Adrenal gland (tissue), 5 donors: ENCODE data around the gene GPS1.

Experiments used
- CTCF ChIP-seq, 6 experiments: fragments of 450-650 bp in 4 of 6; fragments of 200-600 bp in 2 of 6; sonication (generic) in 1 of 6; IDR thresholded peaks; 1 replicate in 5 of 6; 2 replicates in 1 of 6; pipeline versions ENCODE4 v1.5.1 to v1.8.0; 2016 to 2021; ENCODE audit warnings: antibody characterized with exemption in 6 of 6, mild to moderate bottlenecking in 2 of 6, moderate library complexity in 1 of 6
- POLR2A ChIP-seq, 2 donors: fragments of 450-650 bp; IDR thresholded peaks; one replicate each; pipeline ENCODE4 v1.6.1; 2017; ENCODE audit warnings: antibody characterized with exemption in 2 of 2, mild to moderate bottlenecking in 2 of 2, moderate library complexity in 1 of 2
- donor health status: DM: no; HTN: no; CAD: no.

DNA sequence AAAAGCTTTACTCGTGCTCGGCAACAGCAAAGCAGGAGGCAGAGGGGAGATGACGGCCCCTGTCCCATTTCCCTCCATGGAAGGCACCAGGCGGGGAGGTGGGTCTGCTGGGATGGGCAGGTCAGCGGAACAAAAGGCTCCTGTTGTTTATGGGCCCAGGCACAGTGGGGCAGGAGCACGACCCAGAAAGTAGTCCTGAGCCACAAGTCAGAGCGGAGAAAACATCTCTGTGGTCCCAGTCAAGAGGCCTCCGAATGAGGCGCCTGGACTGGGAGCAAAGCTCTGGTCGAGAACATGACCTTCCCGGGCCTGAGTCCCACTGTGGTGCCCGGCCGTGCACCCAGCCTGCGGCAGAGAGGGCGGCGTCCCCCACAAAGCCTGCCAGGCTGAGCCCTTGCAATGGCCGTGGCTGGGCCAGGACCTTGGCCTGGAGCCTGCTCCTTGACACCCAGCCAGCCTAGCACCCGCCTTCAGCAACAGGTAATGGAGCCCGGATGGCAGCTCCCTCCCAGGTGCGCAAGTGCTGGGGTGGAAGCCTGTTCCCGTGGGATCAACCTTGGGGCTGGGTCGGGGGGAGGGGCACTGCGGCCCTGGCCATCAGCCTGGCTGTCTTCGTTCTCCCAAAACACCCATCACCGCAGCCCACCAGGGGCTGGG is 3.7 kb upstream of the GPS1 start:
- TF ChIP-seq CTCF (IDR thresholded peaks at IDR 0.05) (no peak), POLR2A (IDR thresholded peaks at IDR 0.05) (no peak)
